Fibroblast of the aortic adventitia (primary cell): ENCODE measurements around the gene KIAA1958. TPM values are rescaled to one million over a fixed set of nuclear protein-coding genes. Genes with fewer than 3 reads are reported as not detected.
A peak's percentile ranks its signal among the peaks of the same experiment; 100 is the strongest.

Experiments
- DNase-seq: peaks from one replicate; pipeline ENCODE4 v3.0.0-alpha.2; 2010; ENCODE audit warnings: low read depth
- H3K4me3 ChIP-seq: 2 replicates; pipeline ENCODE4 v1.5.1; 2011; ENCODE audit warnings: low read depth, mild to moderate bottlenecking, control low read depth, low read length, moderate library complexity
- CTCF ChIP-seq: IDR thresholded peaks from 2 replicates; pipeline ENCODE4 v1.5.1; 2011; ENCODE audit warnings: mild to moderate bottlenecking, low read length, control low read depth, inconsistent platforms; ENCODE audit not compliant: insufficient read depth
- total RNA-seq: library from RNA; depleted of rRNA; stranded (reverse); fragments of >200 nt; gene quantifications from 2 replicates; pipeline ENCODE4 v1.2.3, GENCODE V29; 2012; ENCODE audit warnings: low replicate concordance

Gene KIAA1958
- total RNA-seq, 1 donor = 1.4 TPM

GRCh38 chr9:112473986-112474385, 12.6 kb upstream of the KIAA1958 start:
- no peak for TF ChIP-seq CTCF
- no peak for DNase-seq
- no peak overlapping the region for H3K4me3 ChIP-seq

- no peak for TF ChIP-seq CTCF
- H3K4me3 ChIP-seq = no peak overlapping the region
- no peak for DNase-seq
These were observed 11.3 kb upstream of the KIAA1958 start for GRCh38 chr9:112475318-112475717.

GRCh38 chr9:112477330-112477729, 9.3 kb upstream of the KIAA1958 start:
- TF ChIP-seq CTCF = no peak
- no peak for DNase-seq
- H3K4me3 ChIP-seq = no peak overlapping the region

- DNase-seq = no peak
- no peak overlapping the region for H3K4me3 ChIP-seq
- TF ChIP-seq CTCF = no peak
These were observed 7.4 kb upstream of the KIAA1958 start for GRCh38 chr9:112479221-112479620.

GRCh38 chr9:112484607-112485006, 2.0 kb upstream of the KIAA1958 start:
- no peak for TF ChIP-seq CTCF
- no peak for DNase-seq
- no peak overlapping the region for H3K4me3 ChIP-seq

GRCh38 chr9:112485574-112485973, 1.1 kb upstream of the KIAA1958 start:
- no peak for TF ChIP-seq CTCF
- no peak overlapping the region for H3K4me3 ChIP-seq
- DNase-seq = no peak

GRCh38 chr9:112487008-112487798, 576 bp downstream of the KIAA1958 start:
- peak; percentile 36 for DNase-seq
- peak overlapping the region; percentile 62 for H3K4me3 ChIP-seq
- no peak for TF ChIP-seq CTCF
